ENCODE measurements around the gene RAMP3. TPM values are rescaled to one million over a fixed set of nuclear protein-coding genes. Genes with fewer than 3 reads are reported as not detected.

The RAMP3 gene
- total RNA-seq, 4 donors from 2014 or later: 11.9 to 182 (median 57.5) TPM

GRCh38 chr7:45185864-45186250 lies 28.3 kb downstream of the RAMP3 start:
- TF ChIP-seq POLR2A (IDR thresholded peaks at IDR 0.05) (no peak), CTCF (IDR thresholded peaks at IDR 0.05) (no peak)
- Histone ChIP-seq H3K9me3 (no peaks in the 10 kb centered on the region), H3K27me3 (no peaks in the 10 kb centered on the region), H3K36me3 (no peaks in the 10 kb centered on the region), H3K4me1 (no peaks in the 10 kb centered on the region), H3K4me3 (no peak overlapping the region), H3K27ac (no peak overlapping the region)
- no peak for DNase-seq
- intact Hi-C loops (cut with DNase I; ENCODE audit: low total_unique reads): no loop called here

GRCh38 chr7:45186261-45186813 lies 28.7 kb downstream of the RAMP3 start:
- TF ChIP-seq CTCF (IDR thresholded peaks at IDR 0.05) (no peak), POLR2A (IDR thresholded peaks at IDR 0.05) (no peak)
- Histone ChIP-seq H3K27me3 (no peaks in the 10 kb centered on the region), H3K4me3 (no peak overlapping the region), H3K4me1 (no peaks in the 10 kb centered on the region), H3K9me3 (no peaks in the 10 kb centered on the region), H3K36me3 (no peaks in the 10 kb centered on the region), H3K27ac (no peak overlapping the region)
- intact Hi-C loops (cut with DNase I; ENCODE audit: low total_unique reads): no loop called here
- DNase-seq: no peak

GRCh38 chr7:45187089-45187945 lies 29.7 kb downstream of the RAMP3 start:
- no peaks in the 10 kb centered on the region for H3K27me3 ChIP-seq
- DNase-seq: no peak
- no peaks in the 10 kb centered on the region for H3K4me1 ChIP-seq
- no peaks in the 10 kb centered on the region for H3K9me3 ChIP-seq
- H3K27ac ChIP-seq: no peak overlapping the region
- TF ChIP-seq CTCF (IDR thresholded peaks at IDR 0.05): no peak
- no peak for TF ChIP-seq POLR2A (IDR thresholded peaks at IDR 0.05)
- intact Hi-C loops (cut with DNase I; ENCODE audit: low total_unique reads): no loop called here
- H3K36me3 ChIP-seq: no peaks in the 10 kb centered on the region
- no peak overlapping the region for H3K4me3 ChIP-seq

- Histone ChIP-seq H3K27ac (no peak overlapping the region), H3K36me3 (no peaks in the 10 kb centered on the region), H3K4me3 (no peak overlapping the region), H3K27me3 (no peaks in the 10 kb centered on the region), H3K4me1 (no peaks in the 10 kb centered on the region), H3K9me3 (no peaks in the 10 kb centered on the region)
- TF ChIP-seq CTCF (IDR thresholded peaks at IDR 0.05) (no peak), POLR2A (IDR thresholded peaks at IDR 0.05) (no peak)
- intact Hi-C loops (cut with DNase I; ENCODE audit: low total_unique reads): no loop called here
- no peak for DNase-seq
These were observed 30.4 kb downstream of the RAMP3 start for GRCh38 chr7:45187946-45188411.

GRCh38 chr7:45188736-45189135 lies 31.1 kb downstream of the RAMP3 start:
- intact Hi-C loops (cut with DNase I; ENCODE audit: low total_unique reads): no loop called here
- Histone ChIP-seq H3K27ac (no peak overlapping the region), H3K36me3 (no peaks in the 10 kb centered on the region), H3K4me1 (no peaks in the 10 kb centered on the region), H3K9me3 (no peaks in the 10 kb centered on the region), H3K4me3 (no peak overlapping the region), H3K27me3 (no peaks in the 10 kb centered on the region)
- TF ChIP-seq CTCF (IDR thresholded peaks at IDR 0.05): no peak
- no peak for TF ChIP-seq POLR2A (IDR thresholded peaks at IDR 0.05)
- DNase-seq: no peak

All from uterus (tissue), 4 donors.